HG02610 (cell line): Measurements from ENCODE around the gene ATMIN.
A peak's percentile ranks its signal among the peaks of the same experiment; 100 is the strongest.

Source experiments
- ATAC-seq: cut with Tn5 transposase; IDR thresholded peaks from one replicate; pipeline ENCODE4 v1.9.1; 2021; ENCODE audit warnings: mild to moderate bottlenecking, moderate library complexity; ENCODE audit not compliant: unreplicated experiment

The ATMIN gene

GRCh38 chr16:81035398-81035974 is at the start of gene ATMIN:
TSS of gene ATMIN (plus strand) at chr16:81035842. CDS start at chr16:81035871, 29 bp downstream.
- peak; percentile 93 for ATAC-seq

- ATAC-seq, result no peak
Measured at GRCh38 chr16:80986557-80986956, 49.1 kb upstream of the ATMIN start.

- ATAC-seq, result no peak
Measured at GRCh38 chr16:80988756-80989155, 46.9 kb upstream of the ATMIN start.

- ATAC-seq, result no peak
Measured at GRCh38 chr16:80989801-80990200, 45.8 kb upstream of the ATMIN start.

- no peak for ATAC-seq
Measured at GRCh38 chr16:80990577-80990976, 45.1 kb upstream of the ATMIN start.

- ATAC-seq, result no peak
Measured at GRCh38 chr16:80990978-80991377, 44.7 kb upstream of the ATMIN start.

GRCh38 chr16:80991792-80992430 is 43.7 kb upstream of the ATMIN start:
- no peak for ATAC-seq

- ATAC-seq, result no peak
Measured at GRCh38 chr16:80992676-80993293, 42.9 kb upstream of the ATMIN start.

GRCh38 chr16:80993307-80993706 is 42.3 kb upstream of the ATMIN start:
- ATAC-seq, result no peak

GRCh38 chr16:80993834-80994233 is 41.8 kb upstream of the ATMIN start:
- no peak for ATAC-seq

- ATAC-seq, result no peak
Measured at GRCh38 chr16:80994451-80994850, 41.2 kb upstream of the ATMIN start.

GRCh38 chr16:80996688-80997138 is 38.9 kb upstream of the ATMIN start:
- no peak for ATAC-seq

GRCh38 chr16:80997139-80997798 is 38.4 kb upstream of the ATMIN start:
- ATAC-seq, result peak; percentile 48

GRCh38 chr16:80997964-80998620 is 37.5 kb upstream of the ATMIN start:
- ATAC-seq, result no peak

- ATAC-seq, result no peak
Measured at GRCh38 chr16:81000873-81001272, 34.8 kb upstream of the ATMIN start.

GRCh38 chr16:81001330-81001729 is 34.3 kb upstream of the ATMIN start:
- ATAC-seq, result no peak

- no peak for ATAC-seq
Measured at GRCh38 chr16:81003064-81003463, 32.6 kb upstream of the ATMIN start.

- ATAC-seq, result no peak
Measured at GRCh38 chr16:81003610-81004460, 31.8 kb upstream of the ATMIN start.

GRCh38 chr16:81004646-81005353 is 30.8 kb upstream of the ATMIN start:
- ATAC-seq, result no peak
